GM19395 (cell line): Measurements from ENCODE around the gene MTG1.
"Not testable (repeated sequence)": the region's sequence is repeated elsewhere in the genome, so short reads cannot be mapped to it uniquely, and the experiment has no call there.

ENCODE experiments used
- ATAC-seq: cut with Tn5 transposase; IDR thresholded peaks from one replicate; pipeline ENCODE4 v1.9.1; 2021; ENCODE audit warnings: mild to moderate bottlenecking, moderate library complexity; ENCODE audit not compliant: unreplicated experiment

MTG1 gene

GRCh38 chr10:133396035-133396624 is 2.2 kb downstream of the MTG1 start:
- no peak for ATAC-seq

GRCh38 chr10:133397938-133398337 is 4.0 kb downstream of the MTG1 start:
- ATAC-seq: no peak

GRCh38 chr10:133399123-133399601 is 5.2 kb downstream of the MTG1 start:
- ATAC-seq: no peak

- ATAC-seq: peak; percentile 78
Measured at GRCh38 chr10:133400624-133401424, 6.9 kb downstream of the MTG1 start.

- ATAC-seq: peak; percentile 11
Measured at GRCh38 chr10:133401500-133401899, 7.5 kb downstream of the MTG1 start.

- ATAC-seq: no peak
Measured at GRCh38 chr10:133401981-133402725, 8.2 kb downstream of the MTG1 start.

- ATAC-seq: no peak
Measured at GRCh38 chr10:133403359-133403758, 9.4 kb downstream of the MTG1 start.

GRCh38 chr10:133403784-133404183 is 9.8 kb downstream of the MTG1 start:
- ATAC-seq: no peak

GRCh38 chr10:133405272-133405671 is 11.3 kb downstream of the MTG1 start:
- ATAC-seq: no peak

GRCh38 chr10:133405844-133406527 is 12.0 kb downstream of the MTG1 start:
- ATAC-seq: peak; percentile 70

- no peak for ATAC-seq
Measured at GRCh38 chr10:133411523-133412380, 17.8 kb downstream of the MTG1 start.

- ATAC-seq: no peak
Measured at GRCh38 chr10:133412381-133412711, 18.4 kb downstream of the MTG1 start.

- ATAC-seq: not testable (repeated sequence)
Measured at GRCh38 chr10:133414401-133414800, 20.4 kb downstream of the MTG1 start.

- ATAC-seq: no peak
Measured at GRCh38 chr10:133415752-133416151, 21.8 kb downstream of the MTG1 start.

- ATAC-seq: no peak
Measured at GRCh38 chr10:133418289-133418993, 24.5 kb downstream of the MTG1 start.

- no peak for ATAC-seq
Measured at GRCh38 chr10:133419211-133419950, 25.4 kb downstream of the MTG1 start.

- no peak for ATAC-seq
Measured at GRCh38 chr10:133420028-133420427, 26.1 kb downstream of the MTG1 start.

GRCh38 chr10:133420579-133420978 is 26.6 kb downstream of the MTG1 start:
- no peak for ATAC-seq
